LNCAP (cell line): ENCODE measurements around the gene NFE2L2.

ENCODE experiments used
- CTCF ChIP-seq: fragments of 450-650 bp; IDR thresholded peaks from 2 replicates; pipeline ENCODE4 v1.5.1; 2017; ENCODE audit warnings: mild to moderate bottlenecking

Gene NFE2L2

GRCh38 chr2:177260379-177260778, 4.1 kb downstream of the NFE2L2 start:
- no peak for TF ChIP-seq CTCF

DNA sequence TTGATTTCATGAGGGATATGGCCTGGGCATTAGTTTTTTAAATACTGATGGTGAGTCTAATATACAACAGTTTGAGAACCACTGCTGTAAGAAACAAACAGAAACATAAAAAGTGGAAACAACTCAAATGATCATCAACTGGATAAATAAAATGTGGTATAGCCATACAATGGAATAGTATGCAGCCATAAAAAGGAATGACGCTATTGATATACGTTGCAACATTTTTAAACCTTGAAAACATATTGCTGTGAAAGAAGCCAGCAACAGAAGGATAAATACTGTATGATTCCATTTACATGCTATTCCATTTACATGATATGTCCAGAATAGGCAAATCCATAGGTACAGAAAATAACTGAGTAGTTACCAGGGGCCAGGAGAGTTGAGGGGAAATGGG, 6.5 kb downstream of the NFE2L2 start:
- TF ChIP-seq CTCF = no peak

DNA sequence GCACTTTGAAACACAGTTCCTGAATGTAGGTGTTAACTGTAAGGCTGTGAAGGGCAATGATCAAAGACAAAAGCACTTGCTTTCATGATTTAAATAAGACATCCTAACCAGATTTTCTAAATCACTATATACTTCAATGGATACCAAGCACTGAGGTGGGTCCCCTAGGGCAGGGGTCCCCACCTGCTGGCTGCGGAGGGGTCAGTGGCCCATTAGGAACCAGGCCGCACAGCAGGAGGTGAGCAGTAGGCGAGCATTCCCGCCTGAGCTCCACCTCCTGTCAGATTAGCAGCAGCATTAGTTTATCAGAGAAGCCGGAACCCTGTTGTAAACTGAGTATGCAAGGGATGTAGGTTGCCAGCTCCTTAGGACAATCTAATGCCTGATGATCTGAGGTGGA, 7.1 kb downstream of the NFE2L2 start:
- TF ChIP-seq CTCF = no peak

DNA sequence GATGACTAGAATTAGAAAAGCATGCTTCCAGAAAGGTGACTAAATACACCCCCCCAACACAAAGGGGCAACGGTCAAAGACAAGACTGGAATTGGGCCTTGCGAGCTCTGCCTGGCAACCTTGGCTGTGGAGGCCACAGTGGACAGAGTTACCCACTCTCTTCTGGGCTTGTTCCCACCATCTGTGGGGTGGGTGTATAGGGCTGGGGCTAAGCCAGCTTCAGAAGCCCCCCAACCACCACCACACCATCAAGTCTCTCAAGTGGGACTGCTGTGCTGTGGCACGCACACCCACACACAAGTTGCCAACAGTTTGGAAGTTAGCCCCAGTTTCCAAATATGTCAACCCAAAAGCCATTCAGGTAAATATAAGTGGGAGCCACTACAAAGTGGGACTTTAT, 7.8 kb downstream of the NFE2L2 start:
- no peak for TF ChIP-seq CTCF

DNA sequence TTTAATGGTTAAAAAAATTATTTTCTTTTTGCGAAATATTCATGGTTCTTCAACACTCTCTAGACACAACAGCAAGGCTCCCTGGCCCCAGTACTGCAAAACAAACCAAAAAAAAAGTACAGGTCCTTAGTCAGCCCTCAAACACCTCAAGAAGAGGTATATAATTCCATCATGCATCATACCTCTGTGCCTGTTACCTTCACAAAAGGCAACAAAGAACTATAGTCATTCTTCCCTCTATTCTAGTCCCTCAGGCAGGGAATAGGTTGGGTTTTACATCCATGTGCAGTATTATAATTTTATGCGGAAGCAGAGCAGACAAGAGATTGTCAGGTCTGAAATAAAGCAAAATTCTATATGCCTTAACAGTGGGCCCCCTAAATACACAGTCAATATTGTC, 8.5 kb downstream of the NFE2L2 start:
- TF ChIP-seq CTCF = no peak

- no peak for TF ChIP-seq CTCF
Measured at GRCh38 chr2:177255227-177255601, 9.3 kb downstream of the NFE2L2 start.

GRCh38 chr2:177254433-177255226, 9.9 kb downstream of the NFE2L2 start:
- no peak; the same call in 1 of the 2 replicates for TF ChIP-seq CTCF

- no peak for TF ChIP-seq CTCF
Measured at GRCh38 chr2:177253704-177254103, 10.8 kb downstream of the NFE2L2 start.
